ENCODE measurements around the gene KIF18A. TPM values are rescaled to one million over a fixed set of nuclear protein-coding genes. Genes with fewer than 3 reads are reported as not detected.
"Not testable (repeated sequence)": the region's sequence is repeated elsewhere in the genome, so short reads cannot be mapped to it uniquely, and the experiment has no call there.

Gene KIF18A
- total RNA-seq, 2 experiments from 2014 or later = 13.5 to 13.9 TPM

DNA sequence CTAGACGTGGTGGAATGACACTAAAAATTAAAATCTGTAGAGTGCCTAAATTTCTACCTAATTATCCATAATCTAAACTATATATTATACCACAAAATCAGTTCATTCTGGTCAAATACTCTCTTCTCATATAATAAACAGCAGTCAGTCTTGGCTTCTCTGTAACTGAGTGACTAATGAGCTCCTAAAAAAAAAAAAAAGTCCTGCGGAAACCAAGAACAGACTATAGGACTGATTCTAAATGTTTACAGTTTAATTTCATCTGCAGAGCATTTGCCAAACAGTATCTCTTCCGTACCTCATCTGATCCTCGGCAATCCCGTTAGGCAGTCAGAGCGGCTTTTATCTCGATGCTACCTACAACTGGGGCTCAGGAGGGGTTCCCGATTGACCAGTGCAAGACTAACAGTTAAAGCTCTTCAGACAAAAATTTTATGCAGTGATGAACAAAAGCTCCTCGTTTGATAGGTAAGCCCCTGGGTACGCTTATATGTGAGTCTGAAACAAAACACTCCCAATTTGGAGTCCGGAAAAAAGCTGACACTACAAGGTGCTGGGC lies 686 bp downstream of the KIF18A start:
- POLR2A ChIA-PET = interaction anchor here (1.2 kb wide), 1 partner anchor 27 kb away, joined by 4 read pairs; no protein-coding TSS in a partner anchor
- CTCF ChIA-PET = no interaction called here

DNA sequence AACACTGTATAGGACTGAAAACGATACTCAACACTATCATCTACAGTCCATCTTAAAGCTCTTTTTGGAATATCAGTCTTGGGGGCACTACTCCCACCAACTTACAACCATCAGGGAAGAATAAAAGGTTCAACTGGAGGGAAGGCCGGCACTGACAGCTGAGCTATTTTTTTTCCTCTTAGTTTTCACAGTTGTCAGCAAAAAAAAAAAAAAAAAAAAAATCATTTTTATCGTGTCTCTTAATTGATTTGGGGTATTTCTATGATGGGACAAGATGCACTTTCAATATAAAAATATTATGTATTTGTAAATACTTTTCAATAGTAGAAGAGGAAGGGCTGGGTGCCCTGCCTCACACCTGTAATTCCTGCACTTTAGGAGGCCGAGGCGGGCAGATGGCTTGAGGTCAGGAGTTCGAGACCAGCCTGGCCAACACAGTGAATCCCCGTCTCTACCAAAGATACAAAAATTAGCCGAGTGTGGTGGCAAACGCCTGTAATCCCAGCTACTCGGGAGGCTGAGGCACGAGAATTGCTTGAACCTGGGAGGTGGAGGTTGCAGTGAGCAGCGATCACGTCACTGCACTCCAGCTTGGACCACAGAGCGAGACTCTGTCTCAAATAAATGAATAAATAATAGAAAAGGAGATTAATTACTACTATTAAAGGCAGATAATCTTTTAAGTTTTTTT lies 1.5 kb downstream of the KIF18A start:
- POLR2A ChIA-PET = interaction anchor here (1.2 kb wide), 1 partner anchor 26 kb away, joined by 4 read pairs; no protein-coding TSS in a partner anchor
- CTCF ChIA-PET = no interaction called here

DNA sequence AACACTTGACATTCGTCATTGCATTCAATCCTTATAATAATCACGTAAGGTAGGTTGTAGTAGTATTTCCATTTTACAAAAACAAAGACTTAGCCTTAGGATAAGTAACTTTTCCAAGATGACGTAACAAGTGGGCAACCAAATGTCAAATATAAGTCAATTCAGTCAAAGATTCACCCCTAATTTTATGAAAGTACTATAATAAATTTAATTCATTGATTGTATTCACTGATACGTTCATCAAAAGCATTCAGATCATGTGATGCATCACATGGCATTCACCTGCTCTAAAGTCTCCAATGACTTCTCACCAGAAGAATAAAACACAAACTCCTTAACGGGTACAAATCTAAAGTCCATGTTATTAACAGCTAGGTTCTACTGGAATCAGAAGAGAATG lies 2.1 kb downstream of the KIF18A start:
- ChIA-PET POLR2A (no interaction called here), CTCF (no interaction called here)

DNA sequence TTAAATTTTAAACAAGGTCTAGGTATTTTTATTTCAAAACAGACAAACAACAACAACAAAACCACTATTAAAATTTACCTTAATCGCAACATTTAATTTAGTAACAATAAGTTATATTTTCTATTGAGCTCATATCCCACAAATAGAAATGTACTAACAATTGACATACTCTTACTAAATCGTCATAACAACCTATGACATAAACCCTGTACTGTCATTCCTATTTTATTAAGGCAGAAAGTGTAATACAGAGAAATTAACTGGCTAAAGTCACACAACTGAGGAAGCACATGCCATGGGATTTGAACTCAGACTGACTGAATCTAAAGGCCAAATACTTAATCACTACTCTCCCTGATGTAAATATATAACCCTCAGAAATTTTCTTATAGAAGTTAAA lies 3.0 kb downstream of the KIF18A start:
- POLR2A ChIA-PET = no interaction called here
- CTCF ChIA-PET = no interaction called here

DNA sequence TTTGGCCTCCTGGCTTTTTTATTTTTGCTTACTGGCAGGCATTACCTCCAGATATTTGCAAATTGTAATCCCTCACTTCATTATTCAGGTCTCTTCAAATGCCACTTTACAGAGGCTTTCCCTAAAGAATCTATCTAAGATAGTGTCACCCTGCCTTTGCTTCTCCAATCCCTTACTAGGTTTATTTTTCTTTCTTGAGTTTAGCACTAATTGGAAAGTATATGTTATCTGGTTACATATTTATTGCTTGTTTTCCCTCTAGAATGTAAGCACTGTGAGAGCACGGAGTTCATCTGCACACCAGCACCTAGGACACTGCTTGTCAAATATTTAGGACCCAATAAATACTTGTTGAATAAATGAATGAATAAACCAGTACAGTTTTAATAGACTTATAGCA lies 3.5 kb downstream of the KIF18A start:
- POLR2A ChIA-PET = no interaction called here
- CTCF ChIA-PET = no interaction called here

DNA sequence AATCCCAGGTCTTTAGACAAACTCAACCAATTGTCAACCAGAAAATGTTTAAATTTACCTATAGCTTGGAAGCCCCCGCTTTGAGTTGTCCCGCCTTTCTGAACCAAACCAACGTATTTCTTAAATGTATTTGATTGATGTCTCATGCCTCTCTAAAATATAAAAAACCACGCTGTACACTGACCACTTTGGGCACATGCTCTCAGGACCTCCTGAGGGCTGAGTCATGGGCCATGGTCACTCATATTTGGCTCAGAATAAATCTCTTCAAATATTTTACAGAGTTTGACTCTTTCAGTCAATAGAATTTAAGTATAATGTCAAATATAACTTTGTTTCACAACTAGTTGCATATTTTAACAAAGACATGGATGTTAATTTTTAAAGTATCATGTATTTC lies 5.7 kb downstream of the KIF18A start:
- CTCF ChIA-PET = not testable (repeated sequence)

DNA sequence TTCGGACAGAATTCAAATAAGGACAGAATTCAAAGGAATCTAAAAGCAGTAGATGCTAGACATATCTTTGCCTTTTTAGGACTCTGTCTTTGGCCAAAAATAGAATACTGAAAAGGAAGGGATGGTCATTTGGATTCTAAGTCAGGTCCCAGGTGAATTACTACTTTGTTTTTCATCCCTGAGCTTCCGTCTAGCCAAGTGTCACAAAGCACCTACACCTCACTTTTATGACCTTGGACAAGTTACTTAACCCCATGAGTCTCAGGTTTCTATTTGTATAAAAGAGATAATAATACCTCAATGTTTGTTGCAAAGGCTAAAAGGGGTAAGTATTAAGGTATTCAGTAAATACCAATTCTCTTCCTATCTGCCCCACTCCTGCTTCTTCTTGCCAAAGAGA lies 7.3 kb downstream of the KIF18A start:
- POLR2A ChIA-PET = no interaction called here

More for the DNA sequence above, 5.7 kb downstream of the KIF18A start:
- POLR2A ChIA-PET = not testable (repeated sequence)

DNA sequence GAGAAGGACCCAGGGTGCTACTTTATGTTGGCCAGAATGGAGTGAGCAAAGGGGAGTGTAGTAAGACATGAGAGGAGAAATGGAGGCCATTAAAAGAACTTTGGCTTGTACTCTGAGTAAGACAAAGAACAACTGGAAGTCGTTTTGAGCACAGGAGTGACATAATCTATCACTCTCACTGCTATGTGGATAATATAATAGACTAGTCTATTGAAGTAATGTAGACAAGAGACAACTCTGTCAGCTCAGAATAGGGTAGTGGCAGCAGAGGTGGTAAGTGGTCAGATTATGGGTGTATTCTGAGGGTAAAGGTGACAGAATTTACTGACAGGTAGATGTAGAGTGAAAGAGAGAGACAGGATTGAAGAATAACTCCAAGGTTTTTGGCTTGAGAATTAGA lies 8.2 kb downstream of the KIF18A start:
- ChIA-PET POLR2A (no interaction called here), CTCF (no interaction called here)

More for the DNA sequence above, 7.3 kb downstream of the KIF18A start:
- CTCF ChIA-PET = no interaction called here

DNA sequence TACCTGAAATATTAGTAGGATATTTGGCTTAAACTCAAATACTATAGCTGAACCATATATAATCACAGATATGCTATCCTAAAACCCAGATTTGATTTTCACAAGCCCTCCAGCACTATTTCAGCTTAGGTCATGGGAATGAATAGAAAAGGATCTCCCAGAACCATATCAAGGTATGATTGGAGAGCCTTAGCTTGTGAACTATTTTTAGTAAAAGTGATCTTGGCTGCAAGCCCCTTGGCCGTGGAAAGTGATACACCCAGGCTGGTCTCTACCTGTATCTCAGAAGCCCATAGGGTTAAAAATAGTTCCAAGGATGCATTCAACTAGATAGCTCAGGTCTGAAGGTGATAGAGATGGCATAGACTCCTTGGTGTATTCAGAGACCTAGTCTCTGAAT lies 9.7 kb downstream of the KIF18A start:
- POLR2A ChIA-PET = no interaction called here
- CTCF ChIA-PET = no interaction called here

DNA sequence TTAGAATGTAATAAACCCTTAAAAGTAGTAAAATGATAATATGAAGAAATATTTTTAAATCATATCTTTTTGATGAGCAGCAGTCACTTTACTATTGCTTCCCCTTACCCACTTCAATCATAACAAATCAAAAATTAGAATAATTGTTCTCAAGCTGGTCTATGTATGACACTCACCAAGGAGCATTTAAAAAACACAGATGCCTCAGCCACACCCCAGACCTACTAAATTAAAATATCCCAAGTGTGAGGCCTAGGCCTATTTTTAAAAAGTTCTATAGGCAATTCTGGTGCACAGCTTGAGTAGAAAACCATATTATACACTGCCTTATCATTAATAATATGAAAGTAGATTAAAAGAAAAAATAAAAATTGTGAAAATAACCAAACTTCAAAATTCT lies 15.2 kb downstream of the KIF18A start:
- CTCF ChIA-PET = no interaction called here
- POLR2A ChIA-PET = no interaction called here

DNA sequence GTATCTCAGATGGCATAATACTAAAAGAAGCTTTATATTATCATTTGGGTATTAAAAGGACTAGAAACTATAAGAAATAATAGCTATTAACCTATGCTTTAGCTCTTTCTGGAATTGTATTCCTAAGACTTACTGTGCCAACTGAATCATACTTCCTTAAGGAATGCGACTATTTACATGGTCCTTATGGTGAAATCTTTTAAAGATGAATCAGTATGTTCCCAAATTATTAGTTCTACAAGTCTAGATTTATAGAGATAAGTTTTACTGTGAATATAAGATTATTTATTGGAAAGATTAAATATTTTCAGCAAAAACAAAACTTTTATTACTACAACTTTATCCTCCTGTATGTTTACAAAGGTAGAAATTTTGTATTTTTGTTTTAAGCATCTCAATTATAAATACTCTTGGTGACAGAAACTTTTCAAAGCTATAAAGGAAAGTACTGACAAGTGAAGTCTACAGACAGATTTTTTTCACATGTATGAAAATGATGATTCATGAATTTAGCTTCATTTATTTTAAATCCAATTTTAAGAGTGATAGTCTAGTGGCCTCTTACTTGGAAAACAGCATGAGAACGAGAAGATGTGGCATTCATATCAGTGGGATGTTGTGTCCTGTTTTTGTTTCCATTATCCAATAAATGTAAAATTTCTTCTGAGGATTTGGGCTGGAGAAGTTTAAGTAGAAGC lies 17.8 kb downstream of the KIF18A start:
- ChIA-PET CTCF (no interaction called here), POLR2A (no interaction called here)

DNA sequence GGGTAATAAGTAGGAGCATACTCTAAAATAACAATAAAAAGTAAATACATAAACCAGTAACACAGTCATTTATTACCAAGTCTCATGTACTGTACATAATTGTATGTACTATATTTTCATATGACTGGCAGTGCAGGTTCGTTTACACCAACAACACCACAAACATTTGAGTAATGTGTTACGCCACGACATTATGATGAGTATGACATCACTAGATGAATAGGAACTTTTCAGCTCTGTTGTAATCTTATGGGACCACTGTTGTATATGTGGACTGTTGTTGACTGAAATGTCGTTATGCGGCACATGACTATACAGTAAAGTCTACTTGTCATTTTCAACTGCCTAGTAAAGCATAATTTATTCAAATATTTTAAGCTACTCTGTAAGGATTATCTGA lies 18.6 kb downstream of the KIF18A start:
- ChIA-PET CTCF (no interaction called here), POLR2A (no interaction called here)

DNA sequence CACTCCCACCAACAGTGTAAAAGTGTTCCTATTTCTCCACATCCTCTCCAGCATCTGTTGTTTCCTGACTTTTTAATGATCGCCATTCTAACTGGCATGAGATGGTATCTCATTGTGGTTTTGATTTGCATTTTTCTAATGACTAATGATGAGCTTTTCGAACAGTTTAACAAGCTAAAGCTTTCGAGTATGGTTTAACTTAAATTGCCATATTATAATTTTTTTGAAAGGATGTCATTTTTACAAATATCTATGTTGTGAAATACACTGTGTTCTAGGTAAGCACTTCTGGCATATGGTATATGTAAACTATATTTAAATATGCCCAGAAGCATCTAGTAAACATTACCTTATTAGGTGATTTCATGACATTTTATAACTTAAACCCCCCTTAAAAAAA lies 20.3 kb downstream of the KIF18A start:
- POLR2A ChIA-PET, CTCF ChIA-PET: not testable (repeated sequence)

DNA sequence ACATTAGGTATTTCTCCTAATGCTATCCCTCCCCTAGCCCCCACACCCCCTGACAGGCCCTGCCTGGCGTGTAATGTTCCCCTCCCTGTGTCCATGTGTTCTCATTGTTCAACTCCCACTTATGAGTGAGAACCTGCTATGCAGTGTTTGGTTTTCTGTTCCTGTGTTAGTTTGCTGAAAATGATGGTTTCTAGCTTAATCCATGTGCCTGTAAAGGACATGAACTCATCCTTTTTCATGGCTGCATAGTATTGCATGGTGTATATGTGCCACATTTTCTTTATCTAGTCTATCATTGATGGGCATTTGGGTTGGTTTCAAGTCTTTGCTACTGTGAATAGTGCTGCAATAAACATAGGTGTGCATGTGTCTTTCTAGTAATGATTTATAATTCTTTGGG lies 20.8 kb downstream of the KIF18A start:
- CTCF ChIA-PET, POLR2A ChIA-PET: not testable (repeated sequence)

DNA sequence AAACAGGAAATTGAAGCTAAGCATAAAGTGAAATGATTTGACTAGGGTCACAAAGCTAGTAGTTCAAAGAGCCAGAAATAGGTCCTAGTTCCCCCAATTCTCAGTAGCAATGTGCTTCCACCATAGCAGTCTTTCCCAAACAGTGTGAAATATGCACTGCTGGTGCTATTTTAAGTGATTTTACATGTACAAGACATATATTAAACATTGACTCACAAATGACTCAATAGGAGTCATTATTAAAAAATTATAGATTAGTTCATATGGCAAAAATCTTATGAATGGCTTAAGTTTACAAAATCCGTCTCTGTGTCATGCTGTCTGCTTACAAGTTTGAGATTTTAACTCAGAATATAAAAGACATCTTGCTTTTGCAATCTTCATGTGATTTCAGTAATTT lies 21.4 kb downstream of the KIF18A start:
- POLR2A ChIA-PET = no interaction called here
- CTCF ChIA-PET = no interaction called here

DNA sequence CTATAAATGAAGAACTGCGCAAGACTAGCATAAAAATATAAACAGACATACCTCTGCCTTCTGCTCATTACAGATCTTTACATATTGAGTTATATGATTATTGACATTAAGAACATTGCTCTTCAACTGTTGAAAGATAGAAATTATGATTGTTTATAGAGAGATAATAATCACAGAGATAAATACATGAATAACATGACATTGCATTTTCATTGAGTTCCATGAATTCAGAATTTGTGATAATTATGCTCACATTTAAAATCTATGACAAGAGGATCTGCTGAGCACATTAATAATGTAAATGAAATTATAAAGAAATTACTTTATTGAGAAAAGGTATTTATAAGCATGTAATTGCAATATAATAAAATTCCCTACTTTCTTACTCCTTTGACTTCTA lies 24.8 kb downstream of the KIF18A start:
- ChIA-PET CTCF (no interaction called here), POLR2A (no interaction called here)

DNA sequence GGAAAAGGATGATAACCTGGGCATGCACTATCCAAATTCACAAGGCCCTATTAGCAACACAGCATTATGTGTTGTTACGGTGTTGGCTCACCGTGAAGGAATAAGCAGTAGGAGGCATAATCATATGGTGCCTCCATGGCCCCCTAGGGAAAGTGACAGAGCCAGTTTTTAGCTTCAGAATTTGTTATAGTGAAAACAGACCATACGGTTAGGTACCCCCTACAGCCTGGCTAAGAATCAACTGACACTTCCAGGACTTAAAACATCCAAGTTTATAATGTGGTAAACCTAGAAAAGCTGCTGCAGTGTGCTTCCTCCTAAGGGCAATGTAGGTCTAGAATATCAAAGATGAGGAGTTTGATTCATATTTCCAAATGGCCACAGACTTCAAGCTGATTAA lies 30.4 kb downstream of the KIF18A start:
- ChIA-PET POLR2A (no interaction called here), CTCF (no interaction called here)

DNA sequence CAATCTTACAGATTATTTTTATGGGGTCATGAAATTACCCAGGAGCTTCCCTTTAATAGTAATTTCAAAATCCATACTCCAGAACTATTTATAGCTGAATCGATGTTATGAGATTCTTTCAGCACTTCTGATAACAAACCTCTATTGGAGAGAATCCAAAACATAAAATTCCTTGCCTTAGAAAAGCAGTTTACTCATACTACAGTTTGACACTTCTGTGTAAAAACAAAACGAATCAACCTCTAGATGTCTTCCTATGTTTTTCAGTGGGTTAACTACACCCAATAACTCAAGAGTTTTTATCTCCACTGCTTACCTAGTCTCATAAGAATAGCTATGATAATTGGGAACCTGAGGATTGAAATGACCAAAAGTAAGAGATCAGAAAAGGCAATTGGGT lies 35.6 kb downstream of the KIF18A start:
- ChIA-PET POLR2A (no interaction called here), CTCF (no interaction called here)

DNA sequence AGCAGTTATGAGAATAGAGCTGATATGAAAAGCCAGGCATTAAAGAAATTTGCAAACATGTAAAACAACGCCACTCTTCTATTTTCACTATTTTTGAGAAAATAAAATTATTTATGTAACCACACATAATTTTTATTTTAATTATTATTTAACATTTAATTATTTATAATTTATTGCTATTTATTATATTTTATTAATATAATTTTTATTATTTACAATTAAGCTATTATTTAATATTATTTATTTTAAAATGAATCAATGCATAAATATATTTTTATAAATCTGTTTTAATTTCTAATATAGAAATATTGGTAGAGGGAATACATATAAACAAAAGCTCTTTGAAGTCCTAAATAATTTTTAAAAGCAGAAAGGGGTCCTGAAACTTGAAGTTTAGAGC lies 36.7 kb downstream of the KIF18A start:
- CTCF ChIA-PET = no interaction called here

DNA sequence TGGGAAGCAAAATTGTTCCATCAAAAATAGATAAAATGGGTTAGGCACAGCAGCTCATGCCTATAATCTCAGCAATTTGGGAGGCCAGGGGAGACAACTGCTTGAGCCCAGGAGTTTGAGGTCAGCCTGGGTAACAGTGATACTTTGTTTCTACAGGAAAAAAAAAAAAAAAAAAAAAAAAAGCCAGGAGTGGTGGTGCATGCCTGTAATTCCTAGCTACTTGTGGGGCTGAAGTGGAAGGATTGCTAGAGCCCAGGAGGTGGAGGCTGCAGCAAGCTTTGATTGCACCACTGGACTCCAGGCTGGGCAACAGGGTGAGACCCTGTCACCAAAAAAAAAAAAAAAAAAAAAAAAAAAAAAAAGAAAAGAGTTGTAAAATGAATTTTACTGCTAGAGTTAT lies 49.6 kb downstream of the KIF18A start:
- CTCF ChIA-PET = interaction anchor here (0.6 to 0.7 kb wide), 4 partner anchors 56 to 218 kb away, joined by 3 to 4 read pairs (median 4); no protein-coding TSS in a partner anchor
- POLR2A ChIA-PET = no interaction called here

More for the DNA sequence above, 36.7 kb downstream of the KIF18A start:
- POLR2A ChIA-PET = no interaction called here

DNA sequence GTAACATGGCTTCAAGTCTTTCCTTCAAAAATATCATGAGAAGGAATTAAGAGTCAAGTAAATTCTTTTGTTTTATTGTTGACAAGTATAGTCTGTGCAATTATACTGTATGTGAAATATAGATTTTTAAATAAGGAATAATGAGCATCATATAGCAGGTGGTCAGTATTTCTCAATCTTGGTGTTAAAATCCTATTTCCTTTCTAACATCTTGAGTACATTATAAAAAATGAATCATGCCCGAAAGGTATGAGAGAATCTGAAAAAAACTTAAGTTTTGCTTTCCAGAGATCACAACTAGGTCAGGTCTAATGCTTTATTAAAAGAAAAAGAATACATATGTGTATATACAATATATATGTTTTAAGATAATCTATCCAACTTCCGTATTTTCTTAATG lies 53.1 kb downstream of the KIF18A start:
- ChIA-PET POLR2A (no interaction called here), CTCF (no interaction called here)

All from activated CD8-positive, alpha-beta memory T cell treated with anti-CD3 and anti-CD28 coated beads for 36 hours (primary cell).